Stomach (tissue), 9 donors: Measurements from ENCODE around the gene HAUS8. TPM values are rescaled to one million over a fixed set of nuclear protein-coding genes. Genes with fewer than 3 reads are reported as not detected.
"Not testable (repeated sequence)": the region's sequence is repeated elsewhere in the genome, so short reads cannot be mapped to it uniquely, and the experiment has no call there.

Source experiments
- DNase-seq, 2 donors: peaks; one replicate each; pipeline versions ENCODE4 v3.0.0 to v3.0.0-alpha.2; 2013 to 2019
- H3K27ac ChIP-seq, 5 donors: fragments of 200-600 bp in 4 of 5; sonication (generic) in 4 of 5; one replicate each; pipeline ENCODE4 v1.5.1; 2013 to 2019; ENCODE audit warnings: mild to moderate bottlenecking in 1 of 5, moderate library complexity in 1 of 5
- H3K27me3 ChIP-seq, 3 donors: fragments of 200-600 bp; sonication (generic); one replicate each; pipeline ENCODE4 v1.5.1; 2017 to 2019; ENCODE audit warnings: mixed run types in 1 of 3
- H3K36me3 ChIP-seq, 4 donors: fragments of 200-600 bp; sonication (generic); 1 replicate in 3 of 4; 2 replicates in 1 of 4; pipeline ENCODE4 v1.5.1; 2016 to 2019
- H3K4me1 ChIP-seq, 4 donors: fragments of 200-600 bp; sonication (generic); one replicate each; pipeline ENCODE4 v1.5.1; 2016 to 2019
- H3K4me3 ChIP-seq, 4 donors: fragments of 200-600 bp; sonication (generic) in 3 of 4; one replicate each; pipeline ENCODE4 v1.5.1; 2016 to 2019; ENCODE audit warnings: mild to moderate bottlenecking in 1 of 4
- H3K9me3 ChIP-seq, 4 donors: fragments of 200-600 bp; sonication (generic); one replicate each; pipeline ENCODE4 v1.5.1; 2016 to 2019
- EP300 ChIP-seq: sonication (generic); formaldehyde crosslinking; IDR thresholded peaks from one replicate; pipeline ENCODE4 v1.6.1; 2017; ENCODE audit warnings: antibody characterized with exemption
- POLR2A ChIP-seq, 4 donors: fragments of 450-650 bp; IDR thresholded peaks; one replicate each; pipeline ENCODE4 v1.6.1; 2016; ENCODE audit warnings: antibody characterized with exemption in 4 of 4, control low read depth in 2 of 4, mild to moderate bottlenecking in 1 of 4, moderate library complexity in 1 of 4
- POLR2AphosphoS5 ChIP-seq, 3 donors: sonication (generic); formaldehyde crosslinking; IDR thresholded peaks; one replicate each; pipeline ENCODE4 v1.6.1; 2016; ENCODE audit warnings: antibody characterized with exemption in 3 of 3
- WGBS, 5 donors: extraction: QIAGEN DNeasy Blood & Tissue Kit in 3 of 5; methylation state at CpG; one replicate each; pipeline versions ENCODE4 v1.1.5 to v1.1.7; 2013 to 2018; 5-methylcytosine and 5-hydroxymethylcytosine counted together
- intact Hi-C: fragments of 100-400 bp; cut with DNase I; formaldehyde crosslinking; loops from one replicate; pipeline ENCODE4 v1.15.1; 2023; ENCODE audit warnings: low total_unique reads
- polyA plus RNA-seq, 3 donors: library from polyadenylated mRNA; stranded (reverse); fragments of 200-250 nt; gene quantifications; one replicate each; pipeline ENCODE4 v1.2.3, GENCODE V29; 2013
- total RNA-seq, 5 donors: library from RNA; depleted of rRNA; stranded (reverse); fragments of >200 nt; gene quantifications; one replicate each; pipeline versions ENCODE4 v1.1.0 to v1.2.3, GENCODE V29; 2014 to 2016
- TF ChIP-seq, protein P1 (sequence below), 7 experiments: fragments of 450-650 bp in 4 of 7; fragments of 200-600 bp in 3 of 7; sonication (generic) in 3 of 7; IDR thresholded peaks; one replicate each; pipeline ENCODE4 v1.5.1; 2016 to 2019; ENCODE audit warnings: antibody characterized with exemption in 7 of 7, control low read depth in 2 of 7, mild to moderate bottlenecking in 1 of 7
- donor health status: healthy with polysubstance abuse.
- donor health status: Bipolar disorder and iron deficiency.
- donor health status: healthy.

Gene HAUS8
- total and polyA plus RNA-seq, 8 donors, result 0.45 to 27.2 (median 9.0) TPM

DNA sequence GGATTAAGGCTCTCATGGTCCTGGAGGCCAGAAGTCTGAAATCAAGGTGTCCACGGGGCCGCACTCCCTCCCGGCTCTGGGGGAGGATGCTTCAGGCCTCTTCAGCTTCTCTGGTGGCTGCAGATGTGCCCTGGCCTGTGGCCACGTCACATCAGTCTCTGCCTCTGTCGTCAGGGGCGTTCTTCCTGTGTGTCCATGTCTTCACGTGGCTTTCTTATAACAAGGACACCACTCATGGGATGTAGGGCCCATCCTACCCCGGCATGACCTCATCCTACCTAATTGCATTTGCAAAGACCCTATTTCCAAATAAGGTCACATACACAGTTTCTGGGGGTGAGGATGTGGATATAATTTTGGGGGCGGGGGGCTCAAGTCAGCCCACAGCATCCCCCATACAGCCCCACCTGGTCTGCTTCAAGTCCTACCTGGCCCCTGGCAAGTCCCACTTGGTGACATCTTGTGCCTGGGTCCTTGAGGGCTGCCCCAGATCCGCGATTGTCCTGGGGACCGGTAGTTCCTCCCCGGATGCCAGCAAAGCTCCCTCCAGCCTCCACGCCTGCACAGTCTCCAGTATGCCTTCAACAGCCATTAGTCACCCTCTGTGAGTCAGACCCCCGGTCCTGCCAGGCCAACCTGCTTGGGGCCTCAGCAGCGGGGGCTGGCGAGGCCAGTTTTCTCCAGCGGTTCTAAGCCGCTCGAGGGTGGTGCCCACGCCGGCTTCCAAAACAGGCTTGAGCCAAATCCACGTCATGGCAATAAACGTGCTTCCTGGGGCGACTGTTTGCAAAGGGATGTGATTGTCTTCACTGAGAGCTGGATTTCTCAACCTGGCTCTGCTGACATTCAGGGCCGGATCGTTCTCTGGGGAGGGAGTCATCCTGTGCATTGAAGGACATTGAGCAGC lies 32.5 kb upstream of the HAUS8 start:
- DNase-seq, result peak; percentile 73 to 83
- Histone ChIP-seq H3K9me3 (peaks cover 0 to 4% (median 0%) of the 10 kb centered on the region in 4 donors), H3K27ac (peak overlapping the region; percentile 66 to 87 (median 84)), H3K27me3 (no peaks in the 10 kb centered on the region), H3K36me3 (peaks cover 5 to 68% (median 57%) of the 10 kb centered on the region in 4 donors), H3K4me3 (peak overlapping the region in 1 of 4 donors; percentile 4), H3K4me1 (peaks cover 20 to 66% (median 30%) of the 10 kb centered on the region in 4 donors)
- intact Hi-C loops, result no loop called here
- 47 to 63% (median 54%) methylated on average over 18 to 27 of the region's 27 CpGs for WGBS, 5 donors
- TF ChIP-seq EP300, result peak; percentile 27
- TF ChIP-seq, protein P1, sequence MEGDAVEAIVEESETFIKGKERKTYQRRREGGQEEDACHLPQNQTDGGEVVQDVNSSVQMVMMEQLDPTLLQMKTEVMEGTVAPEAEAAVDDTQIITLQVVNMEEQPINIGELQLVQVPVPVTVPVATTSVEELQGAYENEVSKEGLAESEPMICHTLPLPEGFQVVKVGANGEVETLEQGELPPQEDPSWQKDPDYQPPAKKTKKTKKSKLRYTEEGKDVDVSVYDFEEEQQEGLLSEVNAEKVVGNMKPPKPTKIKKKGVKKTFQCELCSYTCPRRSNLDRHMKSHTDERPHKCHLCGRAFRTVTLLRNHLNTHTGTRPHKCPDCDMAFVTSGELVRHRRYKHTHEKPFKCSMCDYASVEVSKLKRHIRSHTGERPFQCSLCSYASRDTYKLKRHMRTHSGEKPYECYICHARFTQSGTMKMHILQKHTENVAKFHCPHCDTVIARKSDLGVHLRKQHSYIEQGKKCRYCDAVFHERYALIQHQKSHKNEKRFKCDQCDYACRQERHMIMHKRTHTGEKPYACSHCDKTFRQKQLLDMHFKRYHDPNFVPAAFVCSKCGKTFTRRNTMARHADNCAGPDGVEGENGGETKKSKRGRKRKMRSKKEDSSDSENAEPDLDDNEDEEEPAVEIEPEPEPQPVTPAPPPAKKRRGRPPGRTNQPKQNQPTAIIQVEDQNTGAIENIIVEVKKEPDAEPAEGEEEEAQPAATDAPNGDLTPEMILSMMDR (IDR thresholded peaks at IDR 0.05), result no peak
- TF ChIP-seq POLR2AphosphoS5 (IDR thresholded peaks at IDR 0.05), result peak; percentile 33 to 89 (median 49)
- no peak for TF ChIP-seq POLR2A (IDR thresholded peaks at IDR 0.05)

DNA sequence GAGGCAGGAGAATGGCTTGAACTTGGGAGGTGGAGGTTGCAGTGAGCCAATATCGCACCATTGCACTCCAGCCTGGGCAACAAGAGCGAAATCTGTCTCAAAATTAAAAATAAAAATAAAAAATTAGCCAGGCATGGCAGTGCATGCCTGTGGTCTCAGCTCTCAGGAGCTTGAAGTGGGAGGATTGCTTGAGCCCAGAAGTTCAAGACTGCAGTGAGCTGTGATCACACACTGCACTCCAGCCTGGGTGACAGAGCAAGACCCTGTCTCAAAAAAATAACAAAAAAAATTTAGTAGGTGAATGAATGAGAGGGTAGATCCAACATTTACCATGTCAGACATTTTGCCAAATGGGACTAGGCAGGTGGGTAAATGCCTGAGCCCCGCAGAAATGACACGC lies 31.7 kb upstream of the HAUS8 start:
- DNase-seq, H3K4me3 ChIP-seq, intact Hi-C loops, H3K27me3 ChIP-seq, H3K9me3 ChIP-seq: not testable (repeated sequence)
- Histone ChIP-seq H3K36me3 (peaks cover 11 to 71% (median 58%) of the 10 kb centered on the region in 4 donors), H3K27ac (peak overlapping the region; percentile 66 to 87 (median 84)), H3K4me1 (peaks cover 15 to 58% (median 27%) of the 10 kb centered on the region in 4 donors)
- WGBS, 5 donors, result 92 to 100% (median 98%) methylated on average over 4 of the region's 4 CpGs

DNA sequence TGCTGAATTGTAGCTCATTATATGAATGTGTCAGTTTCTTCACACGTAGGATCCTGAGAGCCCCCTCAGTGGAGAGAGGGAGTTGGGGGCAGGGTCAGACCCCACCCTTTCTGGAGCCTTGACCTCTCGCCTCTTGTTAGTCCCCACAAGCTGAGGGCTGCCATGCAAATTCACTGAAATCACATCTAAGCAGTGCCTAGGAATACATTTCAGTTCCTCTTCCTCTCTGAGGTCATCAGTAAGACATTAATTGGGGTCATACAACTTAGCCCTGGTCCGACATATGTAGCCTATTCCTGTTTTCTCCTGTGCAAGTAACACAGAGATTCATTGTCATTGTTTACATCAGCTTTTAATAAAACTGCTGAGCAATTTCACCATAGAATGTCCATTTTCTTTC lies 30.3 kb upstream of the HAUS8 start:
- WGBS, 5 donors, result 76 to 84% (median 82%) methylated on average over 3 of the region's 3 CpGs
- peak overlapping the region in 1 of 5 donors; percentile 87 for H3K27ac ChIP-seq
- peaks cover 17 to 68% (median 58%) of the 10 kb centered on the region in 4 donors for H3K36me3 ChIP-seq
- H3K4me3 ChIP-seq, result no peak overlapping the region
- no peak for DNase-seq
- TF ChIP-seq POLR2A (IDR thresholded peaks at IDR 0.05), result no peak
- TF ChIP-seq, protein P1 (IDR thresholded peaks at IDR 0.05), result no peak
- no peak for TF ChIP-seq POLR2AphosphoS5 (IDR thresholded peaks at IDR 0.05)
- no peak for TF ChIP-seq EP300
- H3K9me3 ChIP-seq, result peaks cover 0 to 4% (median 0%) of the 10 kb centered on the region in 4 donors
- H3K4me1 ChIP-seq, result peaks cover 15 to 46% (median 24%) of the 10 kb centered on the region in 4 donors
- no peaks in the 10 kb centered on the region for H3K27me3 ChIP-seq
- intact Hi-C loops, result no loop called here

DNA sequence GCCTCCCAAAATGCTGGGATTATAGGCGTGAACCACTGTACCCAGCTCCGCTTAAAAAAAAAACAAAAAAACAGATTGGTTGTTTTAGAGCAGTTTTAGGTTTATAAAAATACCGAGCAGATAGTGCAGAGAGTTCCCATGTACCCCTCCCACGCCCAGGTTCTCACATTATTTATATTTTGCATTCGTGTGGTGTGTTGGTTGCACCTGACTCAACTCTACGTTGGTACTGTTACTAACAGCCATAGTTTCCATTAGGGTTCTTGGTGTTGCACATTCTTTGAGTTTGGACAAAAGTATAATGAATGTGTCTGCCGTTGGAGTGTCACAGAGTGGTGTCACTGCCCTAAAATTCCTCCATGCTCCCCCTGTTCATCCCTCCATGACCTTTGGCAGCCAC lies 29.4 kb upstream of the HAUS8 start:
- intact Hi-C loops, result no loop called here
- DNase-seq, result no peak
- H3K27ac ChIP-seq, result no peak overlapping the region
- 83 to 88% (median 86%) methylated on average over 7 of the region's 7 CpGs for WGBS, 5 donors
- H3K27me3 ChIP-seq, result no peaks in the 10 kb centered on the region
- TF ChIP-seq POLR2AphosphoS5 (IDR thresholded peaks at IDR 0.05), result no peak
- TF ChIP-seq POLR2A (IDR thresholded peaks at IDR 0.05), result no peak
- no peak for TF ChIP-seq EP300
- TF ChIP-seq, protein P1 (IDR thresholded peaks at IDR 0.05), result no peak
- H3K4me3 ChIP-seq, result no peak overlapping the region
- peaks cover 0 to 4% (median 0%) of the 10 kb centered on the region in 4 donors for H3K9me3 ChIP-seq
- peaks cover 17 to 59% (median 50%) of the 10 kb centered on the region in 4 donors for H3K36me3 ChIP-seq
- H3K4me1 ChIP-seq, result peaks cover 15 to 42% (median 22%) of the 10 kb centered on the region in 4 donors
